Stomach (tissue), 4 donors: ENCODE data around the gene HTR1B.

Experiments
- EP300 ChIP-seq: sonication (generic); formaldehyde crosslinking; IDR thresholded peaks from one replicate; pipeline ENCODE4 v1.6.1; 2017; ENCODE audit warnings: antibody characterized with exemption
- TF ChIP-seq, protein P1 (sequence below), 7 experiments: fragments of 450-650 bp in 4 of 7; fragments of 200-600 bp in 3 of 7; sonication (generic) in 3 of 7; IDR thresholded peaks; one replicate each; pipeline ENCODE4 v1.5.1; 2016 to 2019; ENCODE audit warnings: antibody characterized with exemption in 7 of 7, control low read depth in 2 of 7, mild to moderate bottlenecking in 1 of 7

DNA sequence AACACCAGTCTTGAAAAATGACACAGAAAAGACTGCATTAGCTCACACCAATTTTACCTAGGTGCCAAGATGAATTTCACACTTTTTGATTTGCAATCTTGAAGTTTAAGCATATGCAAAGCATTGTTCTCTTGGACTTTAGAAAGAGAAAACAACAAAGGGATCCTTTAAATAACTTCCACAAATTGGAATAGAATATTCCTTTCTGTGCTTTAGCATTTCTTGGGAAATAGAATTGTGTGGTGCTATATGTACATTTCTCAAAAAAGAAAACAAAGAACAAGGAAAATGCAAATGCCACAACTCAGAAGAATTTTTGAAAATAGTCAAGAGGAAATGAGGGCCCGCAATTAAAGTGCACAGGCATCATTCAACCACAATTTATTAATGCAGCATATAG lies 17.0 kb downstream of the HTR1B start:
- TF ChIP-seq, protein P1, sequence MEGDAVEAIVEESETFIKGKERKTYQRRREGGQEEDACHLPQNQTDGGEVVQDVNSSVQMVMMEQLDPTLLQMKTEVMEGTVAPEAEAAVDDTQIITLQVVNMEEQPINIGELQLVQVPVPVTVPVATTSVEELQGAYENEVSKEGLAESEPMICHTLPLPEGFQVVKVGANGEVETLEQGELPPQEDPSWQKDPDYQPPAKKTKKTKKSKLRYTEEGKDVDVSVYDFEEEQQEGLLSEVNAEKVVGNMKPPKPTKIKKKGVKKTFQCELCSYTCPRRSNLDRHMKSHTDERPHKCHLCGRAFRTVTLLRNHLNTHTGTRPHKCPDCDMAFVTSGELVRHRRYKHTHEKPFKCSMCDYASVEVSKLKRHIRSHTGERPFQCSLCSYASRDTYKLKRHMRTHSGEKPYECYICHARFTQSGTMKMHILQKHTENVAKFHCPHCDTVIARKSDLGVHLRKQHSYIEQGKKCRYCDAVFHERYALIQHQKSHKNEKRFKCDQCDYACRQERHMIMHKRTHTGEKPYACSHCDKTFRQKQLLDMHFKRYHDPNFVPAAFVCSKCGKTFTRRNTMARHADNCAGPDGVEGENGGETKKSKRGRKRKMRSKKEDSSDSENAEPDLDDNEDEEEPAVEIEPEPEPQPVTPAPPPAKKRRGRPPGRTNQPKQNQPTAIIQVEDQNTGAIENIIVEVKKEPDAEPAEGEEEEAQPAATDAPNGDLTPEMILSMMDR (IDR thresholded peaks at IDR 0.05) = no peak
- TF ChIP-seq EP300 = no peak
